Measurements from ENCODE around the gene CIP2A.

CIP2A gene

GRCh38 chr3:108555966-108556581, 33.2 kb downstream of the CIP2A start:
- no peak for DNase-seq

GRCh38 chr3:108554913-108555571, 34.2 kb downstream of the CIP2A start:
- DNase-seq = no peak

DNA sequence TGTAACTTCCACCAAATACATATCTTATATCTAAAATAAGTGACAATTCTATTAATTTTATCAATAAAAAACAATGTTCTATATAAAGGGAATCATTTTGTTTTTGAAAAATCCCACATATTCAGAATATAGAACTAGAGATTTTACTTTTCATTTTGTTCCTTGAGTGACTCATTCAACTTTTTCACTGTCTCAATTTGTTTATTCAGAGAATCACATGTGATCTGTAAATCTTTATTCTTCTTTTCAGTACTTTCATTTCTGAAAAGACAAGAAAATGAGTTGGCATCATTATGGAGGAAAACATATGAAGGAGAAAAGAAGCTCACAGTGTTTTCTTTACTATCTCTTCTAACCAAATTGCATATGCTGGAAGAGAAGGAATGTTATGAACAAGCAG, 35.0 kb downstream of the CIP2A start:
- no peak for DNase-seq

GRCh38 chr3:108552267-108553159, 36.7 kb downstream of the CIP2A start:
- DNase-seq = no peak

DNA sequence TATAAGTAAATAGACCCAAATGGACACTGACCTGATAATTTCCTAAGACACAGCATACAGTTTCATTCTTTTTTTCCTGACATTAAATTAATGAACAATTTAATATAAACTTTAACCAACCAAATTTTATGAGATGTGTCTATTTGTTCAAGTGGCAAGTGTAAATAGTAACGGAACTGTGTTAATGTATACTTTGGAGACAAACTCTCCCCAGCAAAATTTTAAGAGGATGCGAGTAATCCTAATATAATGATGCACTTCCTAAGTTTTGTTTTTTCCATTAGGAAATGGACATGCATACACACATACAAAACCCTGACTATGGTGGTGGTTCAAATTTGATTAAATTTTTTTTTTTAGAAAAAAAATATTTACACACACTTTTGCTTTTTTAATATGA, 40.4 kb downstream of the CIP2A start:
- DNase-seq = no peak

DNA sequence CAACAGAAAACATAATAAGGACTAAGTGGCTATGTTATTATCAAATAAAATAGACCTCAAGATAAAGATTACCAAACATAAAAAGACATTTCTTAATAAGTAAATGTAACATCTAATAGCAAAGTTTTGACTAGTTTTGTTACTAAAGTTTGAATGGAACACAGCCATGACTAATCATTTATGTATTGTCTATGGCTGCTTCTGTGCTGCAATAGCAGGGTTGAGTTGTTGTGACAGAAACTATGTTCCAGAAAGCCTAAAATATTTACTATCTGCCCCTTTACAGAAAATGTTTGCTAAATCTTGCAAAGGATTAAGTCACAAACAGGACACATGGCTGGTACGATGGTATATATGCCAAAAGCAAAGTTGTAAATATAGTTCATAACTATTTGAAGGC, 40.9 kb downstream of the CIP2A start:
- no peak for DNase-seq

DNA sequence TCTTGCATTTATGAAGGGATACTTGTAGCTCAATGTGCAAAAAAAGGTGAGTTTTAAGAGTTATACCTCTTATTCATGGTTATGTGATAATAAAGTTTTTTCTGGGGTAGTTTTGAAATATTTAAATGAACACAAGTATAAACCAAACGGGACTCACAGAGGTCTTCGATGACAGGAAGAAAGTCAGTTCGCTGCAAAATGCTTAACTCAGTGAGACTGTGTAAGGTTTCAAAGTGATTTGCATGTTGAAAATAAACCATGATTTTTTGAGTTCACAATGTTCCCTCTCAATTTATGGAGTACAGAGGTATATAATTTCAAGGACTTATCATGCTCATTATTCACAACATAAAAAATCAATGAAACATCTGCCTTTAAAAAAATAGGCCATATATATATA, 42.5 kb downstream of the CIP2A start:
- DNase-seq = no peak

GRCh38 chr3:108546247-108546646, 43.0 kb downstream of the CIP2A start:
- no peak for DNase-seq

DNA sequence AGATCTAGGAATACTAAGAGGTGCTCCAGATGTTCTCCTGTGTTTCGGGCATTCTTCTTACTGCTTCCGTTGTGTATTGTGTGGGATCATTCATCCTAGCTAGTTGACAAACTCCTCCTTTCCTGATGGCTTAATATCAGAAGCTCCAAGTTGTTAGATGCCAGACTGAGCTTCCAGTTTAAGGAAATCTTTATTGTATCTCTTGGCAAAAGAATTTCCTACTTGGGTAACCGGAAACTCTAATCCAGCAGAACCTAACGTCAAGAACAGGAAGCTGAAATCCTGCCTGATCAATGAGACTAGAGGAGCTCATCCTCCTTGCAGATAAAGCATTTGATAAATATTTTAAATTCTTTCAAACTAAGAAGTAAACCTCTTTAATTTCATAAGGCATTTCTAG, 51.2 kb downstream of the CIP2A start:
- no peak for DNase-seq

DNA sequence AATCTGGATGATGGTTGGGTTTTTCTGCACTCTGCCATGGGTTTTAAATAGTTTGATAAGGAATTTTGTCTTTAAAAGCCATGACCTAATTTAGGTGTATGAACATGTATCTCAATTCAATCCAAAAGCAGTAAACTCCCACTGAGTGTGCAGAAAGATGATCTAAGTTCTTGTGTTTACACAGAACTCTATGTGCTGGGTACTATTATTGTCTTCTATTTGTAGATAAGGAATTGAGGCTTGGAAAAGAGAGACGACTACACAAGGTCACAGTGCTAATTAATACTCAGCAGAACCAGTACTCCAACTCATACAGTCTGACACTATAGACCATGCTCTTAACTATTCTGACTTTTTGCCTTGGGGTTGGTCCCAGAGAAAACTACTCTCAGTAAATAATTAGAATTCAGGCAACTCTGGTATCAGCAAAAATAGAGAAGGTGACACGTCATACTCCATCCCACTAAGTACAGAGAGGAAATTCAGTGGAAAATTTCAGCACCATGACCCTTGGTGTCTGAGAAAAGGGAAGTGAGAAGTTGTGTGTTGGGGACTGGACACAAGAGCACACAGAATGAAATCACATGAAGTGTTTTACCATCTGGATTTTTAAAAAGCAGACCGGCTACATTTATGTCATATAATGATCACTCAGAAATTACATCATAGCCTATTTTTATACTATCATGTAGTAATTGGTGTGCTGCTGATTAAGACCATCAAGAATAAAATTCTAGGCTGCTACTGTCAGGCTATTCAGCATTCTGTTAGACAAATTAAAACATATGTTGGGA, 60.6 kb downstream of the CIP2A start:
- no peak for DNase-seq

- no peak for DNase-seq
Measured at GRCh38 chr3:108527817-108528216, 61.4 kb downstream of the CIP2A start.

- DNase-seq = no peak
Measured at GRCh38 chr3:108527109-108527508, 62.1 kb downstream of the CIP2A start.

DNA sequence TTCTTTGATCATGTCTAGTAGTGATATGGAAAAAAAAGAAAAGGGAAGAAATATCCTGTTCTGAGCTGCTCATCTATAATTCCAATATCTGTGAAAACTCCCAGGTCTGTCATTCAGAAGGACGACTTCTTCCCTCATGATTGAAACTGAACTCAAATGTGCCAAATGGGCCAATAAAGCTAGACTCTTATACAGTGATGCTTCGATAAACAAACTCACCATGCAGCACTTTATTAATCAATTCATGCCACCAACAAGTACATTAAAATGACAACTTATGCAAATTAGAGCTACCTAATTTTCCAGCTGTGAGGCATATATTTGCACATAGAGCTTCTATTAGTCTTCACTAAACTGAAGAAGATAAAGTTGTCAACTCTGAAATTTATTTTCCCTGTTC, 63.3 kb downstream of the CIP2A start:
- no peak for DNase-seq

DNA sequence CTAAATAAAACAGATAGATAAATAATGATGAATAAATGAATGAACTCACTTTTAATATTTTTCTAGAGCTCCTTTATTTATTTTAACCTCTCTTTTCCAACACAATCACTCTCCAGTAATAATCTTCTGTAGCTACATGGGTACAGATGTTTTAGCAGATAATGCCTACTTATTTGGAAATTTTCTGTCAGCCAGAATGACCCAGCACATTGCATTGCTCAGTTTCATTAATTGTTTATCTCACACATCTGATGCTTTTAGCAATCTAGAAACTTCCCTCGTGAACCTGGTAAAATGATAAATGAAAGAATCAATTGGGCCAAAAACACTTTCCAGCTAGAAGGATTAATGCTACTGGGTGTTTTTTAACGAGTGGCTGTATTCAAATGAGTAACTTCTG, 64.0 kb downstream of the CIP2A start:
- DNase-seq = no peak

DNA sequence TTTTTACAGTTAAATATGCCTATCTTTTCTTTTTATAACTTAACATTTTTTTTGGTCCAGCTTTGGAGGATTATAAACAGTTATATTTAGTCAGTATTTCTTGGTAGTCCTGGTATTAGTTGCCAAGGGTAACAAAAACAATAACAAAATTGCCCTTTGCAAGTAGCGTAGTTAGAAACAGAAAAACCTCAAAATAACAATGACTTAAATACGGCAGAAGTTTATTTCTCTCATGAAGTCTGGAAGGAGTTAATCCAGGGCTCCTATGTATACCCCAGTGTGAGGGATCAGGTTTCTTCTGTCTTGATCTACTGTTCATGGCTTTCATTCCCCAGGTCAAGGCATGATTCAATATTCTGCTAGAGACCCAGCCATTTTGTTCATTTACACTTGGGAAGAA, 64.7 kb downstream of the CIP2A start:
- DNase-seq = no peak

- no peak for DNase-seq
Measured at GRCh38 chr3:108518895-108519294, 70.3 kb downstream of the CIP2A start.

DNA sequence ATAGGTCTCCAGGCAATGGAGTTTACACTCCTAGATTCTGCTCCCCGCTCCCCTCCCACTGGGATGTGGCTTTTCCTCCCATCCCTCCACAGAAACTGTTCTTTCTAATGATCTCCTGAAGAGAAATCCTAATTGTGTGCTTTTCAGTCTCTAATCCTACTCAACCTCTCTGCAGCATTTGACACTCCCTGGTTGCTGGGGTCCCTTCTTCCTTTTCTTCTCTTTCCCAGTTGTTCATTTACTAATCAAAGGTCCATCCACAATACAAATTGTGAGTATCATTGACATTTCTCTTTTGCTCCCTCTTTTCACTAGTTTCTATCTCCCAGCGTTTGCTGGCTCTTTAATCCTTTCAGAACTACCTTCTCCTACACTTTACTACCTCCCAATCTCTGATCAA, 72.4 kb downstream of the CIP2A start:
- DNase-seq = no peak

- no peak for DNase-seq
Measured at GRCh38 chr3:108513961-108514360, 75.3 kb downstream of the CIP2A start.

DNA sequence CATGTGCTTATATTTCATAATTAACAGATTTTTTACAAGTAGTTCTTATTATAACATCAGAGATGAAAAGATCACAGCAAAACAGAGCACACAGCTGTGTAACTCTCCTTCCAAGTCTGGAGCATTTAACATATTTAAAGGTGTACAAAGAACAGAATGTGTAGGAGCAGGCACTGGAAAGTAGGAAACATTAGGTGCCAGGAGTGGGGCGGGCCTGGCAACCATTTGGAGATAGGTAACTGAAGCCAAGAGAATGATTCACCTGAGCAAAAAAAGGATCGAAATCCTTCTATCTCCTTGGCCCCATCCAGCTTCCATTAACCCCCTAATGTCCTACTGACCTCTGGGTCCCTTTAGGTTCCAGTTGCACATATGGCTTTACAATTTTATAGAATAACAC, 76.6 kb downstream of the CIP2A start:
- no peak for DNase-seq

DNA sequence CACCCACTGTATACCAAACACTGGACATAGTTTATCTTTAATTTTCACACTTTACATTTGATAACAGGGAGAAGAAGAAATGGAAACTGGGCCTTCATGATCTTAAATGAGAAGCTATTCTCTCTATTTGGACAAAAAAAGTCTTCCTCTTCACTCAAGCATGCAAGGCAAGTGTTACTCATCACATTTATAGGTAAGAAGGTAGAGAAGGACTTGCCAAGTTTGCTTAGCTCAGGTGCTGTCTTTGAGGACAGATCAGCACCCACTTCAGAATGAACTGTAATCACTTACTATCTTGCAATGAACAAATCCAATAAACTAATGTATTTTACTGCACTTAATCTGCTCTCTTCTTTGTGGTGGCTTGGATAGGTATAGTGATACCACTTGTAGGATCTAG, 77.7 kb downstream of the CIP2A start:
- no peak for DNase-seq

DNA sequence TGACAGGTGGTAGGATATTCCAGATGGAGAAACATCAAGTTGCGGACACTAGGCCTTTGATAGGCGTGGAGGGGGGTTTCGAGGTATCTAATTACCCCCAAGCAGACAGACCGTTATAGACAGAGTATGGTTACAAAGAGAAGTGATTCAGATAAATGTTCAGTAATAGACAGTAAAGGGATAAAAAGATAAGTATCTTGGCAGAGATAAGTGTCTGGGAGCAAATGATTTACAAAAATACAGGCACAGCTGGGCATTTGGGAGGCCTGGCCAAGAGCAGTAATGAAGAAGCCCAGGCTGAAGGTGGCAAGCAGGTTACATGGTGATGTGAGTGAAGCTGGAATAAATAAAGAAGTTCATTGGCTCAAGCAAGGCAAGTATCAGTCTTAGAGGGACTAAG, 78.2 kb downstream of the CIP2A start:
- DNase-seq = no peak

- DNase-seq = no peak
Measured at GRCh38 chr3:108510496-108510895, 78.7 kb downstream of the CIP2A start, which contains the start of gene MYH15. Gene MYH15 (minus strand): TSS chr3:108510596. CDS start chr3:108510530, 66 bp downstream.

- DNase-seq = no peak
Measured at GRCh38 chr3:108509871-108510270, 79.4 kb downstream of the CIP2A start.
